HepG2 (cell line): ENCODE results near the gene ABHD17B.

Source experiments
- CHD2 ChIP-seq: IDR thresholded peaks from 2 replicates; pipeline ENCODE4 v1.6.1; 2011; ENCODE audit warnings: low read depth, low read length, improper control_type of control experiment
- CTCF ChIP-seq: sonication (generic); formaldehyde crosslinking; IDR thresholded peaks from 2 replicates; pipeline ENCODE4 v1.5.0; 2020; ENCODE audit warnings: mild to moderate bottlenecking, missing genetic modification reagents, moderate library complexity
- NFKBIZ ChIP-seq: IDR thresholded peaks from 2 replicates; pipeline ENCODE4 v1.6.1; 2018; ENCODE audit warnings: missing genetic modification reagents, missing compliant biosample characterization
- SOX6 ChIP-seq, 2 experiments: fragments of 450-650 bp in 1 of 2; sonication (generic) in 1 of 2; formaldehyde crosslinking in 1 of 2; IDR thresholded peaks; 2 replicates each; pipeline versions ENCODE4 v1.4.0 to v1.6.1; 2017 to 2020; ENCODE audit warnings: antibody characterized with exemption in 1 of 2, mild to moderate bottlenecking in 1 of 2, missing genetic modification reagents in 1 of 2
- ZNF570 ChIP-seq: sonication (generic); formaldehyde crosslinking; IDR thresholded peaks from 2 replicates; pipeline ENCODE4 v1.4.0; 2020; ENCODE audit warnings: mild to moderate bottlenecking, missing genetic modification reagents, borderline replicate concordance

GRCh38 chr9:71929791-71930440 lies 18.9 kb upstream of the ABHD17B start:
- no peak for TF ChIP-seq SOX6 (IDR thresholded peaks at IDR 0.05)
- TF ChIP-seq SOX6 (CRISPR knock-in tag; IDR thresholded peaks at IDR 0.05) = no peak
- no peak for TF ChIP-seq NFKBIZ
- no peak for TF ChIP-seq CTCF (CRISPR knock-in tag)
- no peak for TF ChIP-seq CHD2
- TF ChIP-seq ZNF570 (CRISPR knock-in tag) = no peak
